ENCODE measurements around the gene TLR8.
"Not testable (repeated sequence)": the region's sequence is repeated elsewhere in the genome, so short reads cannot be mapped to it uniquely, and the experiment has no call there.

Gene TLR8

GRCh38 chrX:12898073-12898472, 8.3 kb upstream of the TLR8 start:
- no peak for DNase-seq (ENCODE audit: low read depth)

- DNase-seq (ENCODE audit: low read depth) = no peak
Observed at GRCh38 chrX:12899506-12899905, 6.9 kb upstream of the TLR8 start.

- DNase-seq (ENCODE audit: low read depth) = peak; percentile 49
Observed at GRCh38 chrX:12901486-12901885, 4.9 kb upstream of the TLR8 start.

GRCh38 chrX:12903646-12904045, 2.8 kb upstream of the TLR8 start:
- DNase-seq (ENCODE audit: low read depth) = no peak

GRCh38 chrX:12910423-12911121, 4.2 kb downstream of the TLR8 start:
- no peak for DNase-seq (ENCODE audit: low read depth)

GRCh38 chrX:12911122-12911470, 4.7 kb downstream of the TLR8 start:
- no peak for DNase-seq (ENCODE audit: low read depth)

- DNase-seq (ENCODE audit: low read depth) = no peak
Observed at GRCh38 chrX:12912791-12913482, 6.5 kb downstream of the TLR8 start.

- no peak for DNase-seq (ENCODE audit: low read depth)
Observed at GRCh38 chrX:12917753-12918152, 11.3 kb downstream of the TLR8 start.

- no peak for DNase-seq (ENCODE audit: low read depth)
Observed at GRCh38 chrX:12919051-12919450, 12.6 kb downstream of the TLR8 start.

GRCh38 chrX:12919620-12920019, 13.2 kb downstream of the TLR8 start:
- DNase-seq (ENCODE audit: low read depth) = no peak

GRCh38 chrX:12920990-12921389, 14.6 kb downstream of the TLR8 start:
- no peak for DNase-seq (ENCODE audit: low read depth)

GRCh38 chrX:12921886-12922598, 15.6 kb downstream of the TLR8 start:
- no peak for DNase-seq (ENCODE audit: low read depth)

GRCh38 chrX:12922599-12922919, 16.1 kb downstream of the TLR8 start:
- no peak for DNase-seq (ENCODE audit: low read depth)

- DNase-seq (ENCODE audit: low read depth) = no peak
Observed at GRCh38 chrX:12929701-12930100, 23.3 kb downstream of the TLR8 start.

- DNase-seq (ENCODE audit: low read depth) = no peak
Observed at GRCh38 chrX:12930150-12930549, 23.7 kb downstream of the TLR8 start.

GRCh38 chrX:12932244-12932643, 25.8 kb downstream of the TLR8 start:
- DNase-seq (ENCODE audit: low read depth) = no peak

- no peak for DNase-seq (ENCODE audit: low read depth)
Observed at GRCh38 chrX:12934850-12935249, 28.4 kb downstream of the TLR8 start.

GRCh38 chrX:12936947-12937346, 30.5 kb downstream of the TLR8 start:
- no peak for DNase-seq (ENCODE audit: low read depth)

GRCh38 chrX:12940471-12940870, 34.1 kb downstream of the TLR8 start:
- not testable (repeated sequence) for DNase-seq (ENCODE audit: low read depth)

GRCh38 chrX:12943592-12943991, 37.2 kb downstream of the TLR8 start:
- DNase-seq (ENCODE audit: low read depth) = not testable (repeated sequence)

- not testable (repeated sequence) for DNase-seq (ENCODE audit: low read depth)
Observed at GRCh38 chrX:12944452-12944851, 38.0 kb downstream of the TLR8 start.

- no peak for DNase-seq (ENCODE audit: low read depth)
Observed at GRCh38 chrX:12945494-12945893, 39.1 kb downstream of the TLR8 start.

GRCh38 chrX:12946406-12946805, 40.0 kb downstream of the TLR8 start:
- no peak for DNase-seq (ENCODE audit: low read depth)
